Liver (tissue), 9 donors: ENCODE measurements around the gene UPF1. TPM values are rescaled to one million over a fixed set of nuclear protein-coding genes. Genes with fewer than 3 reads are reported as not detected.

Source experiments
- DNase-seq: peaks from one replicate; pipeline ENCODE4 v3.0.0-alpha.2; 2017; ENCODE audit warnings: low spot score
- H3K27ac ChIP-seq, 2 donors: one replicate each; pipeline ENCODE4 v1.7.0; 2013; ENCODE audit warnings: inconsistent platforms in 2 of 2, low read length in 2 of 2, control low read depth in 1 of 2, low read depth in 1 of 2, mild to moderate bottlenecking in 1 of 2
- H3K27me3 ChIP-seq, 4 donors: one replicate each; pipeline versions ENCODE4 v1.6.1 to v1.7.0; 2013; ENCODE audit warnings: low read length in 3 of 4, inconsistent platforms in 1 of 4, mild to moderate bottlenecking in 1 of 4, moderate library complexity in 1 of 4; ENCODE audit not compliant: control insufficient read depth in 4 of 4, insufficient read depth in 4 of 4
- H3K36me3 ChIP-seq, 4 donors: one replicate each; pipeline versions ENCODE4 v1.6.1 to v1.7.0; 2013; ENCODE audit warnings: low read length in 3 of 4, mild to moderate bottlenecking in 3 of 4, low read depth in 1 of 4, moderate library complexity in 1 of 4; ENCODE audit not compliant: control insufficient read depth in 4 of 4, insufficient read depth in 3 of 4
- H3K4me1 ChIP-seq, 4 donors: one replicate each; pipeline versions ENCODE4 v1.6.1 to v1.7.0; 2013; ENCODE audit warnings: low read length in 3 of 4, mild to moderate bottlenecking in 3 of 4, moderate library complexity in 1 of 4; ENCODE audit not compliant: control insufficient read depth in 4 of 4, insufficient read depth in 4 of 4
- H3K4me3 ChIP-seq, 3 donors: one replicate each; pipeline versions ENCODE4 v1.6.1 to v1.7.0; 2013; ENCODE audit warnings: low read length in 3 of 3, control low read depth in 1 of 3, low read depth in 1 of 3, mild to moderate bottlenecking in 1 of 3
- H3K9ac ChIP-seq, 2 donors: one replicate each; pipeline ENCODE4 v1.7.0; 2013; ENCODE audit warnings: low read length in 2 of 2, mild to moderate bottlenecking in 2 of 2, moderate library complexity in 2 of 2, control low read depth in 1 of 2, low read depth in 1 of 2
- H3K9me3 ChIP-seq, 4 donors: one replicate each; pipeline versions ENCODE4 v1.6.1 to v1.7.0; 2013; ENCODE audit warnings: low read length in 3 of 4; ENCODE audit not compliant: control insufficient read depth in 4 of 4
- CTCF ChIP-seq: fragments of 150-350 bp; IDR thresholded peaks from 2 replicates; pipeline ENCODE4 v1.5.1; 2017; ENCODE audit warnings: improper control_type of control experiment, low read depth, low read length; ENCODE audit not compliant: missing input control
- EGR1 ChIP-seq, 2 donors: IDR thresholded peaks; 2 replicates each; pipeline ENCODE4 v1.6.1; 2016 to 2018; ENCODE audit warnings: antibody characterized with exemption in 2 of 2, low read depth in 2 of 2
- FOXA1 ChIP-seq: IDR thresholded peaks from 2 replicates; pipeline ENCODE4 v1.6.1; 2016; ENCODE audit warnings: antibody characterized with exemption
- FOXA2 ChIP-seq: IDR thresholded peaks from 2 replicates; pipeline ENCODE4 v1.6.1; 2016; ENCODE audit warnings: antibody characterized with exemption
- GABPA ChIP-seq, 2 donors: IDR thresholded peaks in 1 of 2; conservative IDR thresholded peaks in 1 of 2; 2 replicates each; pipeline ENCODE4 v1.6.1; 2016; ENCODE audit warnings: antibody characterized with exemption in 2 of 2, mild to moderate bottlenecking in 1 of 2, moderate library complexity in 1 of 2
- HNF4A ChIP-seq, 2 donors: conservative IDR thresholded peaks; 2 replicates each; pipeline ENCODE4 v1.6.1; 2016; ENCODE audit warnings: antibody characterized with exemption in 2 of 2, mild to moderate bottlenecking in 2 of 2
- HNF4G ChIP-seq: IDR thresholded peaks from 2 replicates; pipeline ENCODE4 v1.6.1; 2016; ENCODE audit warnings: antibody characterized with exemption
- JUND ChIP-seq, 2 donors: IDR thresholded peaks; 2 replicates each; pipeline ENCODE4 v1.6.1; 2016; ENCODE audit warnings: antibody characterized with exemption in 2 of 2
- NR2F2 ChIP-seq: IDR thresholded peaks from 2 replicates; pipeline ENCODE4 v1.6.1; 2016; ENCODE audit warnings: antibody characterized with exemption
- RAD21 ChIP-seq, 2 donors: IDR thresholded peaks; 2 replicates each; pipeline ENCODE4 v1.6.1; 2016; ENCODE audit warnings: antibody characterized with exemption in 2 of 2, mild to moderate bottlenecking in 2 of 2
- REST ChIP-seq: IDR thresholded peaks from 2 replicates; pipeline ENCODE4 v1.6.1; 2016; ENCODE audit warnings: antibody characterized with exemption, mild to moderate bottlenecking
- RXRA ChIP-seq, 2 donors: IDR thresholded peaks; 2 replicates each; pipeline ENCODE4 v1.6.1; 2017 to 2018; ENCODE audit warnings: antibody characterized with exemption in 2 of 2, mild to moderate bottlenecking in 1 of 2
- SP1 ChIP-seq: IDR thresholded peaks from 2 replicates; pipeline ENCODE4 v1.6.1; 2018; ENCODE audit warnings: antibody characterized with exemption, mild to moderate bottlenecking
- TAF1 ChIP-seq: conservative IDR thresholded peaks from 2 replicates; pipeline ENCODE4 v1.6.1; 2016; ENCODE audit warnings: antibody characterized with exemption, mild to moderate bottlenecking
- YY1 ChIP-seq: IDR thresholded peaks from 2 replicates; pipeline ENCODE4 v1.6.1; 2016; ENCODE audit warnings: antibody characterized with exemption, mild to moderate bottlenecking
- WGBS: extraction: QIAGEN DNeasy Blood & Tissue Kit; methylation state at CpG from one replicate; pipeline ENCODE4 v1.1.7; 2013; 5-methylcytosine and 5-hydroxymethylcytosine counted together
- polyA plus RNA-seq, 2 donors: library from polyadenylated mRNA; stranded (reverse) in 1 of 2; unstranded in 1 of 2; fragments of 200-250 nt in 1 of 2; fragments of >200 nt in 1 of 2; fragmentation: Nextera tagmentation in 1 of 2; extraction: Ambion mirVana in 1 of 2; gene quantifications; one replicate each; pipeline versions ENCODE4 v1.2.1 to v1.2.3, GENCODE V29; 2013 to 2015
- total RNA-seq, 2 donors: library from RNA; depleted of rRNA; stranded (reverse); fragments of >200 nt; gene quantifications; one replicate each; pipeline ENCODE4 v1.2.3, GENCODE V29; 2014
- TF ChIP-seq, protein P1 (sequence below): IDR thresholded peaks from 2 replicates; pipeline ENCODE4 v1.6.1; 2016; ENCODE audit warnings: antibody characterized with exemption
- donor health status: healthy.
- donor health status: healthy.
- donor health status: healthy.
- donor health status: healthy.
- donor health status: healthy.

UPF1 gene
- total and polyA plus RNA-seq, 4 donors = 5.7 to 51.0 (median 35.2) TPM

- H3K27me3 ChIP-seq = no peaks in the 10 kb centered on the region
- no peak overlapping the region for H3K27ac ChIP-seq
- H3K9ac ChIP-seq = no peak overlapping the region
- peaks cover 0 to 13% (median 6%) of the 10 kb centered on the region in 4 donors for H3K4me1 ChIP-seq
- peaks cover 37 to 99% (median 71%) of the 10 kb centered on the region in 4 donors for H3K36me3 ChIP-seq
- TF ChIP-seq RXRA (IDR thresholded peaks at IDR 0.05) (peak in 1 of 2 donors; percentile 66), REST (no peak), NR2F2 (no peak), FOXA2 (no peak), HNF4A (conservative IDR thresholded peaks at IDR 0.05) (no peak)
- H3K4me3 ChIP-seq = no peak overlapping the region
- DNase-seq = no peak
- no peaks in the 10 kb centered on the region for H3K9me3 ChIP-seq
- 68% methylated on average over 27 of the region's 27 CpGs for WGBS
Observed at GRCh38 chr19:18855647-18856384, 24.1 kb downstream of the UPF1 start.

GRCh38 chr19:18856385-18857126 lies 24.8 kb downstream of the UPF1 start:
- Histone ChIP-seq H3K9me3 (no peaks in the 10 kb centered on the region), H3K4me1 (peaks cover 0 to 13% (median 6%) of the 10 kb centered on the region in 4 donors), H3K36me3 (peaks cover 35 to 99% (median 73%) of the 10 kb centered on the region in 4 donors), H3K4me3 (no peak overlapping the region), H3K27ac (no peak overlapping the region), H3K9ac (no peak overlapping the region), H3K27me3 (no peaks in the 10 kb centered on the region)
- 91% methylated on average over 22 of the region's 22 CpGs for WGBS
- TF ChIP-seq HNF4G (no peak), EGR1 (IDR thresholded peaks at IDR 0.05; ENCODE audit: low read depth in 2 of 2) (no peak), RAD21 (IDR thresholded peaks at IDR 0.05) (peak in 1 of 2 donors; percentile 46), RXRA (IDR thresholded peaks at IDR 0.05) (no peak), GABPA (IDR thresholded peaks at IDR 0.05 in 1 of 2, conservative IDR thresholded peaks at IDR 0.05 in 1 of 2) (no peak)
- DNase-seq = no peak

DNA sequence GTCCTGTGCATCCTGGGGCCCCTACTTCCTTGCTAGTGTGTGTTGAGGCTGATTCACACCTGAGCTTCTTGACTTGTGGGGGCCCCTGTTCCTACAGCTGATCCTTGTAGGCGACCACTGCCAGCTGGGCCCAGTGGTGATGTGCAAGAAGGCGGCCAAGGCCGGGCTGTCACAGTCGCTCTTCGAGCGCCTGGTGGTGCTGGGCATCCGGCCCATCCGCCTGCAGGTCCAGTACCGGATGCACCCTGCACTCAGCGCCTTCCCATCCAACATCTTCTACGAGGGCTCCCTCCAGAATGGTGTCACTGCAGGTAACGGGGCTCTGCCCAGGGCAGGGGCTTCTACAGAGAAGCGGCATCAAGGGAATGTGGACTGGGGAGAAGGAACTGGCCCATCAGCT lies 25.5 kb downstream of the UPF1 start:
- H3K9ac ChIP-seq = no peak overlapping the region
- DNase-seq = no peak
- peaks cover 37 to 99% (median 73%) of the 10 kb centered on the region in 4 donors for H3K36me3 ChIP-seq
- TF ChIP-seq, protein P1, sequence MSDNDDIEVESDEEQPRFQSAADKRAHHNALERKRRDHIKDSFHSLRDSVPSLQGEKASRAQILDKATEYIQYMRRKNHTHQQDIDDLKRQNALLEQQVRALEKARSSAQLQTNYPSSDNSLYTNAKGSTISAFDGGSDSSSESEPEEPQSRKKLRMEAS = no peak
- no peak for TF ChIP-seq SP1
- no peak for TF ChIP-seq RAD21 (IDR thresholded peaks at IDR 0.05)
- TF ChIP-seq NR2F2 = no peak
- no peak for TF ChIP-seq YY1
- TF ChIP-seq FOXA1 = no peak
- no peak for TF ChIP-seq JUND (IDR thresholded peaks at IDR 0.05)
- no peak for TF ChIP-seq CTCF
- no peak for TF ChIP-seq TAF1
- H3K9me3 ChIP-seq = no peaks in the 10 kb centered on the region
- H3K27ac ChIP-seq = no peak overlapping the region
- peaks cover 0 to 13% (median 6%) of the 10 kb centered on the region in 4 donors for H3K4me1 ChIP-seq
- 95% methylated on average over 13 of the region's 13 CpGs for WGBS
- H3K4me3 ChIP-seq = no peak overlapping the region
- H3K27me3 ChIP-seq = no peaks in the 10 kb centered on the region
